Measurements from ENCODE around the gene C11orf86. TPM values are rescaled to one million over a fixed set of nuclear protein-coding genes. Genes with fewer than 3 reads are reported as not detected.

C11orf86 gene
- total RNA-seq, 1 donor from 2014 or later = not detected

DNA sequence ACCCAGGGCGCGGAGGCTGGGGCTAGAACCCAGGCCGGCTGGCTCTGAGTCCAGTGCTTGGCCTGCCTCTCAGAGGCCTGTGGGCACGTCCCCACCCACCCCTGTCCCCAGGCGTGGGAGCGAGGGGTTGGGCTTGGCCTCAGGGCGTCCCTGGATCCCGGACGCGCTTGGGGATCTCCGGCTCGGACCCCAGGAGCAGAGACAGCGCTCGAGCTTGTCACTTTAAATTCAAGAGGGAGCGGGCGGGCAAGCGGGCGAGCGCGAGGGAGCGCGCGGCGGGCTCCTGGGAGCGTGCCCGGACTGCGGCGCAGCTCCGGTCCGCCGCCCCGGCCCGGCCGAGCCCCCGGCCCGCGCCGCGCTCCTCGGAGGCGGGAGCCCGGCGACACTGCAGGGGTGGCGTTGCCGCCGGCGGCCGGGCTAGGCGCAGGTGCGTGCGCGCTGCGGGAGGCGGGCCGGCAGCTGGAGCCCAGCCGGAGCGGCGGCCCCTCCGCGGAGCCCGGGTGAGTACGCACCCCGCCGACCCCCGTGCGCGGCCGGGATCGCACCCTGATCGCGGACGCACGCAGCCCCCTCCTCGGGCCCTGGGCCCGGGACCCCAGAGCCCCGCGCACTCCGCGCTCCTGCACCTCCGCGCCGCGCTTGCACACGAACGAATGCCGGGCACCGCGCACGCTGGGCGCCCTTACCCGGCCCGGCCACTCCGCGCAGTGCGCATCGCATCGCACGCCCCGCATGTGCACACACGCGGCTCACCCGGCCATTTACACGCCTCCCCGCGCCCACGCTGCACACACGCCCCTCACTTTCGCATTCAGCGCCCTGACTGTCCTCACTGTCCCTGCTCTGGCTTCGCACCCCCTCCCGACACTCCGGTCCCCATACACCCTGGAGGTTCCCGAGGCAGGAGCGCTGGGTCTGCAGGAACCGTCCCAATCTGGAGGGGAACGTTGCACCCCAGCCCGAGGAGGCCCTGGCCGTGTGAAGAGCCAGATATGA lies 48.2 kb downstream of the C11orf86 start, which contains the start of gene SYT12:
SYT12 (plus strand) TSS at position 174 of the 996 bp plus-strand sequence. CDS start 7,011 bp downstream, outside the sequence.
- H3K9ac ChIP-seq (ENCODE audit: low read depth in 1 of 3, low read length in 3 of 3) = peak within 1 kb of the TSS in 1 of 3 donors; percentile 69
- H3K4me1 ChIP-seq (ENCODE audit: control insufficient read depth in 3 of 3, insufficient read depth in 3 of 3, low read length in 3 of 3) = peaks cover 0 to 12% (median 11%) of the 10 kb centered on the region in 3 donors
- H3K9me3 ChIP-seq (ENCODE audit: control insufficient read depth in 3 of 3, low read length in 3 of 3) = no peaks in the 10 kb centered on the region
- H3K36me3 ChIP-seq (ENCODE audit: control insufficient read depth in 3 of 3, insufficient read depth in 3 of 3, low read length in 3 of 3) = no peaks in the 10 kb centered on the region
- H3K27ac ChIP-seq (ENCODE audit: low read depth, low read length) = no peak within 1 kb of the TSS
- H3K27me3 ChIP-seq (ENCODE audit: control insufficient read depth in 3 of 3, insufficient read depth in 3 of 3, low read length in 3 of 3) = peaks cover 23 to 26% (median 24%) of the 10 kb centered on the region in 3 donors
- H3K4me3 ChIP-seq (ENCODE audit: low read length in 3 of 3) = peak within 1 kb of the TSS; percentile 48 to 70 (median 68)

DNA sequence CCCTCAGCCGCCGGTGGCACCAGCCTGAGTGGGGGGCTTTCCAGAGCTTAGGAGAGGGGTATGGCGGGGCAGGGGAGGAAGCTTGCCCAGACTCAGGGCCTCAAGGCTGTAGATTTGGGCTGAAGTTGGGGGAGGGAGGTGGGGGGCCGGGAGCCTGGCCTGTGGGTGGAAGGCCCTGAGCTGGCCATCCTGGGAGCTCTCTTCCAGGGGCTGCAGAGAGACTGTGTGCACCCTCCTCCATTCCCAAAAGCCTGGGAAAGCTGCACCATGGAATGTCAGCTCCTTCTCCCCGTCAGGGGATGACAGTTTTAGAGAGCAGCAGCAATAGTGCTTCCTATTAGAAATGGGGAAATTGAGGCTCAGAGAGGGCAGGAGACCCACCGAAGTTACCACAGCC lies 48.9 kb downstream of the C11orf86 start:
- H3K27me3 ChIP-seq (ENCODE audit: control insufficient read depth in 3 of 3, insufficient read depth in 3 of 3, low read length in 3 of 3) = peaks cover 23 to 26% (median 24%) of the 10 kb centered on the region in 3 donors
- no peak overlapping the region for H3K27ac ChIP-seq (ENCODE audit: low read depth, low read length)
- peak overlapping the region in 1 of 3 donors; percentile 69 for H3K9ac ChIP-seq (ENCODE audit: low read depth in 1 of 3, low read length in 3 of 3)
- H3K36me3 ChIP-seq (ENCODE audit: control insufficient read depth in 3 of 3, insufficient read depth in 3 of 3, low read length in 3 of 3) = no peaks in the 10 kb centered on the region
- H3K4me1 ChIP-seq (ENCODE audit: control insufficient read depth in 3 of 3, insufficient read depth in 3 of 3, low read length in 3 of 3) = peaks cover 0 to 12% (median 11%) of the 10 kb centered on the region in 3 donors
- no peaks in the 10 kb centered on the region for H3K9me3 ChIP-seq (ENCODE audit: control insufficient read depth in 3 of 3, low read length in 3 of 3)
- H3K4me3 ChIP-seq (ENCODE audit: low read length in 3 of 3) = peak overlapping the region; percentile 38 to 70 (median 68)

DNA sequence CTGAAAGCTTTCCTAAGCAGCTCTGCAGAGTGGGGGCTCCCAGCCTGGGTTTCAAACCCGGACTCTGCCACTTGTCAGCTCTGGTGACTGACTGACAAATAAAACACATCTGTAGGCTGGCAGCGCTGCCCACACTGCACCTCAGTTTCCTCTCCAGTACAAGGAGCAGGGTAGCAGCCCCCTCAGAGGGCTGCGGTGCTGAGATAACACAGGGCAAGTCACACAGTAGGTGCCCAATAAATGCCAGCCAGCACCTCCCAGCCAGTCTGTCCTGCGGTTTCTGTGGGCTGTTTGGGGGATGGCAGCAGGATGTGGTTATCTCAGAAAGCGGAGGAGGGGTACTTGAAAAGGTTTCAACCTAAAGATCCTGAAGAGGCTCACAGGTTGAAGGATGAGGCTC lies 49.3 kb downstream of the C11orf86 start:
- Histone ChIP-seq H3K27me3 (ENCODE audit: control insufficient read depth in 3 of 3, insufficient read depth in 3 of 3, low read length in 3 of 3) (peaks cover 23 to 26% (median 24%) of the 10 kb centered on the region in 3 donors), H3K4me3 (ENCODE audit: low read length in 3 of 3) (no peak overlapping the region), H3K36me3 (ENCODE audit: control insufficient read depth in 3 of 3, insufficient read depth in 3 of 3, low read length in 3 of 3) (no peaks in the 10 kb centered on the region)

DNA sequence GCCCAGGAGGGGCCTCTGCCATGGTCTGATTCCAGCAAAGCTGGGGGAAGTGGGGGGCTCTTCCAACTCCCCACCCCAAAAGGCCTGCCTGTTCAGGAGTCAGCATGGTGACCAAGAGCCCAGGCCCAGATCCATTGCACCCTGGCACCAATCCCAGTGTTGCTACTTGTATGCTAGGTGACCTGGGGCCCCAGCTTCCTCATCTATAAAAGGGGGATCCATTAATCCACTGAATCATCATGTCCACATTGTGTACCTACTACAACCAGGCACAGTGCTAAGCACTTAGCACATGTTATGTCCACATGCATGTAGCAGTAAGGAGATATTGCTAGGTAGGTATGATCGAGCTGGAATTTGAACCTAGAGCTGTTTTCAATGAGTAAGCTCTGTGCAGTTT lies 49.9 kb downstream of the C11orf86 start:
- H3K9ac ChIP-seq (ENCODE audit: low read depth in 1 of 3, low read length in 3 of 3) = no peak overlapping the region
- H3K4me3 ChIP-seq (ENCODE audit: low read length in 3 of 3) = no peak overlapping the region
- no peaks in the 10 kb centered on the region for H3K36me3 ChIP-seq (ENCODE audit: control insufficient read depth in 3 of 3, insufficient read depth in 3 of 3, low read length in 3 of 3)
- H3K27ac ChIP-seq (ENCODE audit: low read depth, low read length) = no peak overlapping the region
- no peaks in the 10 kb centered on the region for H3K9me3 ChIP-seq (ENCODE audit: control insufficient read depth in 3 of 3, low read length in 3 of 3)
- peaks cover 23 to 26% (median 24%) of the 10 kb centered on the region in 3 donors for H3K27me3 ChIP-seq (ENCODE audit: control insufficient read depth in 3 of 3, insufficient read depth in 3 of 3, low read length in 3 of 3)
- peaks cover 0 to 12% (median 11%) of the 10 kb centered on the region in 3 donors for H3K4me1 ChIP-seq (ENCODE audit: control insufficient read depth in 3 of 3, insufficient read depth in 3 of 3, low read length in 3 of 3)

More for the DNA sequence above, 49.3 kb downstream of the C11orf86 start:
- H3K9me3 ChIP-seq (ENCODE audit: control insufficient read depth in 3 of 3, low read length in 3 of 3) = no peaks in the 10 kb centered on the region
- H3K9ac ChIP-seq (ENCODE audit: low read depth in 1 of 3, low read length in 3 of 3) = no peak overlapping the region
- H3K4me1 ChIP-seq (ENCODE audit: control insufficient read depth in 3 of 3, insufficient read depth in 3 of 3, low read length in 3 of 3) = peaks cover 0 to 12% (median 11%) of the 10 kb centered on the region in 3 donors
- H3K27ac ChIP-seq (ENCODE audit: low read depth, low read length) = no peak overlapping the region

DNA sequence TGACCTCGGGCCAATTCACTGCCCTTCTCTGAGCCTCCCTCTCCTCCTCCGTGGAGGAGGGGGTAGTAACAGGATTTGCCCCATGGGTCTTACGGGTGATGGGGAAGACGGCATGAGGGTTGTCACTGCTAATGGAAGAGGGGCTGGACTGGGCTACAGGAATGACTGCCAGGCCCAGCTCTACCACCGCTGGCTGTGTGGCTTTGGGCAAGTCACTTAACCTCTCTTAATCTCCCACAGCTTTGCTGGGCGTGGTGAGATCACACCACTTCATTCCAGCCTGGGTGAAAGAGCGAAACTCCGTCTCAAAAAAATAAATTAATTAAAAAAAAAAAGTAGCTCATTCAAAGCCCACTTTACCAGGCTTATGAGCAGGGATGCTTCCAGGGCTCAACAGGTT lies 50.6 kb downstream of the C11orf86 start:
- Histone ChIP-seq H3K27ac (ENCODE audit: low read depth, low read length) (no peak overlapping the region), H3K4me1 (ENCODE audit: control insufficient read depth in 3 of 3, insufficient read depth in 3 of 3, low read length in 3 of 3) (peaks cover 0 to 12% (median 11%) of the 10 kb centered on the region in 3 donors), H3K27me3 (ENCODE audit: control insufficient read depth in 3 of 3, insufficient read depth in 3 of 3, low read length in 3 of 3) (peaks cover 23 to 29% (median 24%) of the 10 kb centered on the region in 3 donors), H3K9ac (ENCODE audit: low read depth in 1 of 3, low read length in 3 of 3) (no peak overlapping the region), H3K4me3 (ENCODE audit: low read length in 3 of 3) (no peak overlapping the region), H3K9me3 (ENCODE audit: control insufficient read depth in 3 of 3, low read length in 3 of 3) (no peaks in the 10 kb centered on the region), H3K36me3 (ENCODE audit: control insufficient read depth in 3 of 3, insufficient read depth in 3 of 3, low read length in 3 of 3) (no peaks in the 10 kb centered on the region)

Small RNA genes within 50 kb of the gene (small RNA-seq; reads per million reads assigned to genes)
- gene MIR3163 = 0.14 reads per million

Other genes starting within 250 kb of the C11orf86 start
- 11.5 TPM for gene SPTBN2, start 246.1 kb upstream of the C11orf86 start, total RNA-seq
- 14.1 TPM for gene RCE1, start 131.9 kb upstream of the C11orf86 start, total RNA-seq
- 12.0 TPM for gene LRFN4, start 118.2 kb upstream of the C11orf86 start, total RNA-seq
- 45.9 TPM for gene PC, start 16.9 kb upstream of the C11orf86 start, total RNA-seq
- not detected for gene SYT12, start 47.8 kb downstream of the C11orf86 start, total RNA-seq
- 7.8 TPM for gene RHOD, start 81.5 kb downstream of the C11orf86 start, total RNA-seq
- gene KDM2A, start 144.0 kb downstream of the C11orf86 start, total RNA-seq = 43.8 TPM

Measured in skeletal muscle tissue (tissue), 5 donors.